ENCODE results near the gene ADRA2C.

DNA sequence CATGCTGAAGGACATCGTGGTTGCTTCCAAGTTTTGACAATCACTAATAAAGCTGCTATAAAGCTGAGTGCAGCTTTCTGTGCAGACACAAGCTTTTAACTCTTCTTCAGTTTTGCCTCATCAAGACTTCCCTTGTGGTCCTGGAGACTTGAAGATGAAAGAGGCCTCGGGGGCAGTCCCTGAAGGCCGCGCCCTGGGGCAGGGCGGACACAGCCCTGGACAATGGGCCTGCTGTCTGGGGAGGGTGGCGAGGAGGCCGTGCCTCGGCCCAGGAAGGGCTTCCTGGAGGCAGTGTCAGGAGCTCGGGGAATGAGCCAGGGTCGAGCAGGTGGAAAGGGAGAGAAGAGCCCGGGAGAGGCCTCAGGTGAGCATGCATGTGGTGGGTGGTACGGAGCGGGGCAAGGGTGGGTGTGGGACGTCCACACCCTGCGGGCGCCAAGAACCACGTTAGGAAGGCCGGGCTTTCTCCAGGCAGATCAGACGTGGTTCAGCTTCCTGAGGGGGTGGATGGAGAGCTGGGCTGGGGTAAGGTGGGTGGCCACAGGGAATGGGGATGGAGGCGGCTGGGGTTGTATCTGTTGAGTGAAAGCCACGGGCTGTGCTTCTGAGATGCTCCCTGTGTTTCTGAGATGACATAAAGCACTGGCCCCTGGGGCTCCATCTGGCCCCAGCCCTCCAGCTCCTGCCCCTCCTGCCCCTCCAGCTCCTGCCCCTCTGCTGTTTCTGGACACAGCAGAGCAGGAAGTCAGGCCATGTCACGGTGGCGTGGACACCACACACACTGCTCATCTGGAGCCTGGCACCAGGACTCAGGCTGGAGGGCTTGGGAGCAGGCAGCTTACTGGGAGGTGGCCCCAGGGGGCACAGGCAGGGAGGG lies 21.5 kb downstream of the ADRA2C start:
- TF ChIP-seq, protein P1, sequence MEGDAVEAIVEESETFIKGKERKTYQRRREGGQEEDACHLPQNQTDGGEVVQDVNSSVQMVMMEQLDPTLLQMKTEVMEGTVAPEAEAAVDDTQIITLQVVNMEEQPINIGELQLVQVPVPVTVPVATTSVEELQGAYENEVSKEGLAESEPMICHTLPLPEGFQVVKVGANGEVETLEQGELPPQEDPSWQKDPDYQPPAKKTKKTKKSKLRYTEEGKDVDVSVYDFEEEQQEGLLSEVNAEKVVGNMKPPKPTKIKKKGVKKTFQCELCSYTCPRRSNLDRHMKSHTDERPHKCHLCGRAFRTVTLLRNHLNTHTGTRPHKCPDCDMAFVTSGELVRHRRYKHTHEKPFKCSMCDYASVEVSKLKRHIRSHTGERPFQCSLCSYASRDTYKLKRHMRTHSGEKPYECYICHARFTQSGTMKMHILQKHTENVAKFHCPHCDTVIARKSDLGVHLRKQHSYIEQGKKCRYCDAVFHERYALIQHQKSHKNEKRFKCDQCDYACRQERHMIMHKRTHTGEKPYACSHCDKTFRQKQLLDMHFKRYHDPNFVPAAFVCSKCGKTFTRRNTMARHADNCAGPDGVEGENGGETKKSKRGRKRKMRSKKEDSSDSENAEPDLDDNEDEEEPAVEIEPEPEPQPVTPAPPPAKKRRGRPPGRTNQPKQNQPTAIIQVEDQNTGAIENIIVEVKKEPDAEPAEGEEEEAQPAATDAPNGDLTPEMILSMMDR (conservative IDR thresholded peaks at IDR 0.05; ENCODE audit: low read depth in 2 of 2) = no peak
- no peak for TF ChIP-seq POLR2AphosphoS5 (IDR thresholded peaks at IDR 0.05; ENCODE audit: low read depth)

All from GM23338 (cell line).